ENCODE results near the gene SPINK2.

The SPINK2 gene

GRCh38 chr4:56828784-56829535, 7.5 kb upstream of the SPINK2 start:
- no peak for TF ChIP-seq CTCF (IDR thresholded peaks at IDR 0.05; ENCODE audit: control extremely low read depth, extremely low read depth, low read depth, missing control alignments)
- ChIA-PET CTCF (interaction anchor here (1.8 to 3.2 kb wide), 3 partner anchors 8 to 29 kb away, joined by 4 to 16 read pairs (median 8); no protein-coding TSS in a partner anchor), POLR2A (no interaction called here)
- no peak for DNase-seq (ENCODE audit: extremely low spot score)

- ChIA-PET POLR2A (no interaction called here), CTCF (interaction anchor here (1.4 to 1.6 kb wide), 3 partner anchors 24 to 875 kb away, joined by 3 to 4 read pairs (median 3); partner anchors contain the start of gene CEP135)
- TF ChIP-seq CTCF (IDR thresholded peaks at IDR 0.05; ENCODE audit: control extremely low read depth, extremely low read depth, low read depth, missing control alignments): no peak
- no peak for DNase-seq (ENCODE audit: extremely low spot score)
Observed at GRCh38 chr4:56823933-56824600, 2.6 kb upstream of the SPINK2 start.

GRCh38 chr4:56818797-56819196, 2.7 kb downstream of the SPINK2 start:
- ChIA-PET CTCF (interaction anchor here (1.7 kb wide), 1 partner anchor 17 kb away, joined by 10 read pairs; no protein-coding TSS in a partner anchor), POLR2A (no interaction called here)
- no peak for TF ChIP-seq CTCF (IDR thresholded peaks at IDR 0.05; ENCODE audit: control extremely low read depth, extremely low read depth, low read depth, missing control alignments)
- DNase-seq (ENCODE audit: extremely low spot score): no peak

- no peak for TF ChIP-seq CTCF (IDR thresholded peaks at IDR 0.05; ENCODE audit: control extremely low read depth, extremely low read depth, low read depth, missing control alignments)
- CTCF ChIA-PET: interaction anchor here (1.6 to 1.7 kb wide), 2 partner anchors 18 kb away, joined by 7 to 10 read pairs; no protein-coding TSS in a partner anchor
- POLR2A ChIA-PET: no interaction called here
- DNase-seq (ENCODE audit: extremely low spot score): peak; percentile 69
Observed at GRCh38 chr4:56817840-56818491, 3.5 kb downstream of the SPINK2 start.

- POLR2A ChIA-PET: no interaction called here
- no peak for TF ChIP-seq CTCF (IDR thresholded peaks at IDR 0.05; ENCODE audit: control extremely low read depth, extremely low read depth, low read depth, missing control alignments)
Observed at GRCh38 chr4:56806666-56807065, 14.8 kb downstream of the SPINK2 start.

GRCh38 chr4:56804551-56804950, 16.9 kb downstream of the SPINK2 start:
- DNase-seq (ENCODE audit: extremely low spot score): no peak
- CTCF ChIA-PET: interaction anchor here (0.8 to 1.7 kb wide), 8 partner anchors 9 to 418 kb away, joined by 3 to 8 read pairs (median 3); partner anchors contain the start of gene AASDH
- TF ChIP-seq CTCF (IDR thresholded peaks at IDR 0.05; ENCODE audit: control extremely low read depth, extremely low read depth, low read depth, missing control alignments): no peak
- POLR2A ChIA-PET: no interaction called here

More at GRCh38 chr4:56806666-56807065, 14.8 kb downstream of the SPINK2 start:
- no peak for DNase-seq (ENCODE audit: extremely low spot score)
- CTCF ChIA-PET: interaction anchor here (2.2 kb wide), 1 partner anchor 30 kb away, joined by 6 read pairs; no protein-coding TSS in a partner anchor
